Sciatic nerve (tissue), 2 donors: Measurements from ENCODE around the gene GTPBP2. TPM values are rescaled to one million over a fixed set of nuclear protein-coding genes. Genes with fewer than 3 reads are reported as not detected.
"Not testable (repeated sequence)": the region's sequence is repeated elsewhere in the genome, so short reads cannot be mapped to it uniquely, and the experiment has no call there.

Experiments used
- ATAC-seq: fragments of 200-7000 bp; cut with Tn5 transposase; one replicate; pipeline ENCODE4 v1.9.1; 2020; ENCODE audit warnings: mild to moderate bottlenecking, moderate library complexity
- DNase-seq: peaks from one replicate; pipeline ENCODE4 v3.0.0-alpha.2; 2020; ENCODE audit warnings: low spot score
- intact Hi-C: fragments of 100-400 bp; cut with DNase I; formaldehyde crosslinking; loops from one replicate; pipeline ENCODE4 v1.14.2; 2022
- total RNA-seq: library from RNA; stranded (reverse); fragmentation: NEBNext Ultra II Directional; extraction: Animal tissue kit (Norgen Biotek cat#: 25700); gene quantifications from one replicate; pipeline ENCODE4 v1.2.1, GENCODE V29; 2021
- donor health status: DM: no; HTN: no; CAD: no.
- donor health status: DM: no; HTN: no; CAD: no.

The GTPBP2 gene
- total RNA-seq, 1 donor from 2014 or later, result 60.6 TPM

DNA sequence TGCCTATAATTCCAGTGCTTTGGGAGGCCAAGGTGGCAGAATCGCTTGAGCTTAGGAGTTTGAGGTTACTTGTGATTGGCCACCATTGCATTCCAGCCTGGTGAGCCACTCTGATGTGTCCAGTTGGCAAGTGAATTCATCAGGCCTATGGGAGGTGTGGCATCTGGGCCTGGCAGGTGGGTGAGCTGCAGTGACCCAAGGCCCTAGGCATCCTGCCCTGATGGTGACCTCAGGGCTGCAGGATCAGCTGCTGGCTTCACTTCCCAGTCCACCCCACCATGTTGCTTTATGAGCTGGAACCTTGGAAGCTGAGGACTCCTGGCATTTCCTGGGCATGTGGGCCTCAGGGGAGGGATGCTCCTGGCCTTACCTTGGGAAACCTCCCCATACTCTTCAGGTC lies 36.3 kb upstream of the GTPBP2 start:
- DNase-seq (no peak), ATAC-seq (no peak)
- intact Hi-C loops, result loop anchor here (5.0 kb wide), 2 partner anchors 107 to 412 kb away; partner anchors contain the start of gene VEGFA

GRCh38 chr6:43662948-43663347 lies 33.9 kb upstream of the GTPBP2 start:
- DNase-seq, ATAC-seq, intact Hi-C loops: not testable (repeated sequence)

GRCh38 chr6:43658161-43658560 lies 29.1 kb upstream of the GTPBP2 start:
- intact Hi-C loops, result no loop called here
- ATAC-seq, result no peak
- no peak for DNase-seq

GRCh38 chr6:43657221-43657802 lies 28.2 kb upstream of the GTPBP2 start:
- no peak for DNase-seq
- no peak for ATAC-seq
- intact Hi-C loops, result no loop called here

DNA sequence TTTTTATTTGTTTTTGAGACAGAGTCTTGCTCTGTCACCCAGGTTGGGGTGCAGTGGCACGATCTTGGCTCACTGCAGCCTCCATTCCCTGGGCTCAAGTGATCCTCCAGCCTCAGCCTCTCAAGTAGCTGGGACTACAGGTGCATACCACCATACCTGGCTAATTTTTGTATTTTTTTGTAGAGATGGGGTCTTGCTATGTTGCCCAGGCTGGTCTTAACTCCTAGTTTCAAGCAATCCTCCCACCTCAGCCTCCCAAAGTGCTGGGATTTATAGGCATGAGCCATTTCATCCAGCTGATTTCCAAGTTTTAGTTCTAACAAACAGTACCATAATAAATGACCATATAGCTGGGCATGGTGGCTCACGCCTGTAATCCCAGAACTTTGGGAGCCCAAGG lies 23.8 kb upstream of the GTPBP2 start:
- DNase-seq, intact Hi-C loops, ATAC-seq: not testable (repeated sequence)

GRCh38 chr6:43648248-43648647 lies 19.2 kb upstream of the GTPBP2 start:
- no peak for DNase-seq
- intact Hi-C loops, result no loop called here

GRCh38 chr6:43647613-43648012 lies 18.5 kb upstream of the GTPBP2 start:
- DNase-seq (no peak), ATAC-seq (no peak)
- intact Hi-C loops, result no loop called here

More at GRCh38 chr6:43648248-43648647, 19.2 kb upstream of the GTPBP2 start:
- ATAC-seq, result no peak

GRCh38 chr6:43645613-43645964 lies 16.5 kb upstream of the GTPBP2 start:
- ATAC-seq, result no peak
- intact Hi-C loops, result no loop called here
- DNase-seq, result no peak

DNA sequence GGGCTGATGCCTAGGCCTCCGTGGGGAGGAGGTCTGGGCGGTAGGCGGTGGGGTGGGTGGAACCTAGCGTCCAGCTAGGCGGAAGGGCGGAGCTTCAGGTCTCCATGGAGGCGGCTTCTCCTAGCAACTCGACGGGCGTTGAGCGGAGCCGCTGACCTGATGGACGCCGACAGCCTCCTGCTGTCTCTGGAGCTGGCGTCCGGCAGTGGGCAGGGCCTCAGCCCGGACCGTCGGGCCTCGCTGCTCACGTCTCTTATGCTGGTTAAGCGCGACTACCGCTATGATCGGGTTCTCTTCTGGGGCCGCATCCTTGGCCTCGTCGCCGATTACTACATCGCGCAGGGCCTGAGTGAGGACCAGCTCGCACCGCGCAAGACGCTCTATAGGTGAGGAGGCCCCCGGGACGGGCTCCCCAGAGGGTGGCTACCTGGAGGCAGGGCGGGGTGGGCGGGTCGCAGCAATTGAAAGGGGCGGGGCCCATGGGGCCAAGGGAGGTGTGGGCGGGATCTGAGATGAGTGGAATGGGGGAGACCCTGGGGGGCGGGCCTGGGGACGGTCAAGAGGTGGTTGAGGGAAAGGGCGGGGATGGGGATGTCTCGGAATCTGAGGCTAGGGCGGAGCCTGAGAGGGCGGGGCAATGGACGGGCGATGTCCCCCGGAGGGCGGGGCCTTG lies 16.0 kb upstream of the GTPBP2 start, which contains the start of gene RSPH9:
TSS of gene RSPH9 (plus strand) at position 97 of the 673 bp plus-strand sequence. CDS start at position 160, 63 bp downstream.
- DNase-seq (peak; percentile 79), ATAC-seq (peak; percentile 91)
- intact Hi-C loops, result no loop called here

- ATAC-seq (no peak), DNase-seq (peak; percentile 44)
- intact Hi-C loops, result no loop called here
These were observed 11.1 kb upstream of the GTPBP2 start for GRCh38 chr6:43639984-43640800.

DNA sequence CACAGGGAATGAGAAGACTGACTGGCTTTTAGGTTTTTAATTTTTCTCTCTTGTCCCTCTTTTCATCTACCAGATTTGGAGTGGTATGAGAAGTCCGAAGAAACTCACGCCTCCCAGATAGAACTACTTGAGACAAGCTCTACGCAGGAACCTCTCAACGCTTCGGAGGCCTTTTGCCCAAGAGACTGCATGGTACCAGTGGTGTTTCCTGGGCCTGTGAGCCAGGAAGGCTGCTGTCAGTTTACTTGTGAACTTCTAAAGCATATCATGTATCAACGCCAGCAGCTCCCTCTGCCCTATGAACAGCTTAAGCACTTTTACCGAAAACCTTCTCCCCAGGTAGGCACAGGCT lies 7.2 kb upstream of the GTPBP2 start:
- no peak for ATAC-seq
- DNase-seq, result no peak
- intact Hi-C loops, result no loop called here

GRCh38 chr6:43635387-43636307 lies 6.6 kb upstream of the GTPBP2 start, which contains the start of gene MAD2L1BP:
Gene MAD2L1BP, plus strand, starts transcription at chr6:43635840. Its CDS starts 36 bp downstream, at chr6:43635876.
- intact Hi-C loops, result no loop called here
- peak; percentile 88 for DNase-seq
- peak; percentile 94 for ATAC-seq

GRCh38 chr6:43634702-43635303 lies 5.7 kb upstream of the GTPBP2 start:
- intact Hi-C loops, result no loop called here
- no peak for DNase-seq
- ATAC-seq, result no peak

GRCh38 chr6:43633002-43633401 lies 3.9 kb upstream of the GTPBP2 start:
- DNase-seq, intact Hi-C loops, ATAC-seq: not testable (repeated sequence)

GRCh38 chr6:43630980-43631619 lies 2.0 kb upstream of the GTPBP2 start:
- ATAC-seq (no peak), DNase-seq (no peak)
- intact Hi-C loops, result no loop called here

- DNase-seq (peak; percentile 97), ATAC-seq (peak; percentile 95)
- intact Hi-C loops, result no loop called here
These were observed 639 bp upstream of the GTPBP2 start for GRCh38 chr6:43629505-43630300.

- DNase-seq (peak; percentile 72), ATAC-seq (no peak)
- intact Hi-C loops, result no loop called here
These were observed 516 bp downstream of the GTPBP2 start for GRCh38 chr6:43628393-43629103.
